Psoas muscle (tissue), 8 donors: ENCODE data around the gene MORF4L1. TPM values are rescaled to one million over a fixed set of nuclear protein-coding genes. Genes with fewer than 3 reads are reported as not detected.

Source experiments
- ATAC-seq, 4 donors: fragments of 200-7000 bp; cut with Tn5 transposase; one replicate each; pipeline ENCODE4 v1.9.1; 2020; ENCODE audit warnings: moderate library complexity in 3 of 4, mild to moderate bottlenecking in 2 of 4
- DNase-seq, 2 donors: peaks; one replicate each; pipeline ENCODE4 v3.0.0-alpha.2; 2020
- H3K27ac ChIP-seq: fragments of 200-600 bp; one replicate; pipeline ENCODE4 v1.8.0; 2022
- H3K27me3 ChIP-seq, 3 donors: fragments of 200-600 bp in 1 of 3; one replicate each; pipeline versions ENCODE4 v1.6.1 to v1.8.0; 2013 to 2022; ENCODE audit warnings: low read length in 2 of 3, mild to moderate bottlenecking in 2 of 3, moderate library complexity in 1 of 3; ENCODE audit not compliant: insufficient read depth in 3 of 3
- H3K36me3 ChIP-seq, 2 donors: fragments of 200-600 bp in 1 of 2; one replicate each; pipeline versions ENCODE4 v1.6.1 to v1.8.0; 2013 to 2022; ENCODE audit warnings: low read depth in 1 of 2, mild to moderate bottlenecking in 1 of 2, moderate library complexity in 1 of 2; ENCODE audit not compliant: insufficient read depth in 1 of 2
- H3K4me1 ChIP-seq: fragments of 200-600 bp; one replicate; pipeline ENCODE4 v1.8.0; 2022
- H3K4me3 ChIP-seq: fragments of 200-600 bp; one replicate; pipeline ENCODE4 v1.8.0; 2022; ENCODE audit warnings: mild to moderate bottlenecking
- H3K9me3 ChIP-seq: fragments of 200-600 bp; one replicate; pipeline ENCODE4 v1.8.0; 2022
- CTCF ChIP-seq: fragments of 200-600 bp; IDR thresholded peaks from one replicate; pipeline ENCODE4 v1.8.0; 2022; ENCODE audit warnings: antibody characterized with exemption
- WGBS, 3 donors: extraction: QIAGEN DNeasy Blood & Tissue Kit; methylation state at CpG; one replicate each; pipeline versions ENCODE4 v1.1.6 to v1.1.7; 2013; 5-methylcytosine and 5-hydroxymethylcytosine counted together
- intact Hi-C, 2 donors: fragments of 100-400 bp; cut with DNase I; formaldehyde crosslinking; loops; one replicate each; pipeline versions ENCODE4 v1.11.0 to v1.14.2; 2022
- polyA plus RNA-seq, 3 donors: library from polyadenylated mRNA; stranded (reverse); fragments of 200-250 nt; gene quantifications; one replicate each; pipeline ENCODE4 v1.2.3, GENCODE V29; 2013
- total RNA-seq, 4 donors: library from RNA; stranded (reverse); fragmentation: NEBNext Ultra II Directional in 2 of 4; extraction: Animal tissue kit (Norgen Biotek cat#: 25700) in 2 of 4; gene quantifications; one replicate each; pipeline versions ENCODE4 v1.2.1 to v1.2.4, GENCODE V29; 2021 to 2023
- donor health status: healthy with polysubstance abuse.
- donor health status: DM: no; HTN: no; CAD: no; lungs with moderate emphysema.
- donor health status: Bipolar disorder and iron deficiency.
- donor health status: healthy.
- donor health status: DM: yes; HTN: yes; CAD: no.
- donor health status: DM: no; HTN: no; CAD: no.
- donor health status: DM: no; HTN: no; CAD: no.
- donor health status: DM: yes; HTN: yes; CAD: no.

Gene MORF4L1
- total and polyA plus RNA-seq, 7 donors: 262 to 679 (median 327) TPM

GRCh38 chr15:78914027-78914764, 41.5 kb downstream of the MORF4L1 start:
- intact Hi-C loops: loop anchor here in 1 of 2 donors (10.0 kb wide), 1 partner anchor 271 kb away; no protein-coding TSS in a partner anchor
- DNase-seq: peak; percentile 57 to 62
- H3K36me3 ChIP-seq: peaks cover 2 to 65% of the 10 kb centered on the region in 2 donors

GRCh38 chr15:78915341-78916087, 42.8 kb downstream of the MORF4L1 start:
- Histone ChIP-seq H3K27ac (no peak overlapping the region), H3K4me3 (no peak overlapping the region), H3K36me3 (peaks cover 2 to 67% of the 10 kb centered on the region in 2 donors), H3K27me3 (no peaks in the 10 kb centered on the region), H3K4me1 (no peaks in the 10 kb centered on the region), H3K9me3 (no peaks in the 10 kb centered on the region)
- TF ChIP-seq CTCF: no peak
- DNase-seq (peak in 1 of 2 donors; percentile 64), ATAC-seq (peak; percentile 42 to 72 (median 57))
- intact Hi-C loops: loop anchor here in 1 of 2 donors (10.0 kb wide), 1 partner anchor 269 kb away; no protein-coding TSS in a partner anchor
- 68 to 80% (median 73%) methylated on average over 12 of the region's 12 CpGs for WGBS, 3 donors

More at GRCh38 chr15:78914027-78914764, 41.5 kb downstream of the MORF4L1 start:
- H3K4me3 ChIP-seq: no peak overlapping the region
- H3K4me1 ChIP-seq: no peaks in the 10 kb centered on the region
- WGBS, 3 donors: 47 to 51% (median 48%) methylated on average over 13 of the region's 13 CpGs
- no peaks in the 10 kb centered on the region for H3K9me3 ChIP-seq
- no peaks in the 10 kb centered on the region for H3K27me3 ChIP-seq
- peak; percentile 24 to 36 (median 26) for ATAC-seq
- no peak overlapping the region for H3K27ac ChIP-seq
- TF ChIP-seq CTCF: peak; percentile 41

GRCh38 chr15:78916088-78916487, 43.4 kb downstream of the MORF4L1 start:
- intact Hi-C loops: loop anchor here in 1 of 2 donors (10.0 kb wide), 1 partner anchor 269 kb away; no protein-coding TSS in a partner anchor
- TF ChIP-seq CTCF: no peak
- H3K36me3 ChIP-seq: peaks cover 2 to 67% of the 10 kb centered on the region in 2 donors
- no peak overlapping the region for H3K4me3 ChIP-seq
- no peaks in the 10 kb centered on the region for H3K9me3 ChIP-seq
- DNase-seq (no peak), ATAC-seq (no peak)
- 78 to 87% (median 78%) methylated on average over 4 of the region's 4 CpGs for WGBS, 3 donors
- H3K27me3 ChIP-seq: no peaks in the 10 kb centered on the region
- H3K27ac ChIP-seq: no peak overlapping the region
- no peaks in the 10 kb centered on the region for H3K4me1 ChIP-seq

GRCh38 chr15:78917888-78918287, 45.2 kb downstream of the MORF4L1 start:
- intact Hi-C loops: loop anchor here in 1 of 2 donors (10.0 kb wide), 1 partner anchor 267 kb away; no protein-coding TSS in a partner anchor
- no peak for ATAC-seq
- Histone ChIP-seq H3K36me3 (peaks cover 7 to 67% of the 10 kb centered on the region in 2 donors), H3K27me3 (no peaks in the 10 kb centered on the region), H3K4me1 (no peaks in the 10 kb centered on the region), H3K9me3 (no peaks in the 10 kb centered on the region), H3K4me3 (no peak overlapping the region), H3K27ac (no peak overlapping the region)
- DNase-seq: no peak
- 86 to 96% (median 95%) methylated on average over 2 to 4 of the region's 4 CpGs for WGBS, 3 donors
- TF ChIP-seq CTCF: no peak
